ENCODE measurements around the gene ETV6. TPM values are rescaled to one million over a fixed set of nuclear protein-coding genes. Genes with fewer than 3 reads are reported as not detected.

ETV6 gene
- total and polyA plus RNA-seq, 2 of the 8 experiments (the other 6 are each of a cell fraction or from before 2014, with no cell fraction given): 5.5 to 23.9 TPM

GRCh38 chr12:11808931-11809330 lies 159.5 kb downstream of the ETV6 start:
- no peak overlapping the region for H3K56ac ChIP-seq (replicated peaks; ENCODE audit: insufficient read length, low read depth, low read length)
- ChIA-PET CTCF (ENCODE audit: partially characterized antibody) (interaction anchor here (0.7 to 3.0 kb wide), 5 partner anchors 12 to 186 kb away, joined by 3 to 8 read pairs (median 5); no protein-coding TSS in a partner anchor), POLR2A (ENCODE audit: partially characterized antibody) (interaction anchor here (0.6 to 3.3 kb wide), 3 partner anchors 8 to 184 kb away, joined by 3 to 8 read pairs (median 3); no protein-coding TSS in a partner anchor)
- H2BK120ac ChIP-seq (replicated peaks; ENCODE audit: low read depth, low read length): no peak overlapping the region
- H3K27me3 ChIP-seq (replicated peaks in 1 of 4; ENCODE audit: control insufficient read depth in 3 of 4, extremely low read depth in 1 of 4, insufficient read depth in 3 of 4, low read length in 3 of 4): no peaks in the 10 kb centered on the region
- no peak overlapping the region for H3K4me2 ChIP-seq (ENCODE audit: insufficient read depth in 1 of 2, low read depth in 2 of 2, low read length in 2 of 2)
- no peak for DNase-seq (ENCODE audit: low read depth in 1 of 2, low spot score in 2 of 2)
- no peak overlapping the region for H2BK5ac ChIP-seq (ENCODE audit: low read depth, low read length)
- no peak overlapping the region for H3K14ac ChIP-seq (ENCODE audit: insufficient read length)
- peaks cover 4% of the 10 kb centered on the region; the same call in 1 of the 2 replicates for H3K79me1 ChIP-seq (ENCODE audit: low read depth, low read length)
- no peak overlapping the region for H3K23ac ChIP-seq (ENCODE audit: insufficient read length)
- H2BK12ac ChIP-seq (ENCODE audit: low read depth, low read length): no peak overlapping the region
- no peak overlapping the region for H4K91ac ChIP-seq (replicated peaks; ENCODE audit: insufficient read length, low read length)
- no peak overlapping the region for H2AFZ ChIP-seq (ENCODE audit: low read length)
- H2AK5ac ChIP-seq (ENCODE audit: low read depth, low read length): no peak overlapping the region
- no peak overlapping the region for H3K4me3 ChIP-seq (ENCODE audit: extremely low read depth in 1 of 4, insufficient read depth in 2 of 4, low read depth in 3 of 4, low read length in 4 of 4)
- no peaks in the 10 kb centered on the region for H4K20me1 ChIP-seq (replicated peaks in 1 of 2; ENCODE audit: control insufficient read depth in 1 of 2, insufficient read depth in 2 of 2, low read length in 2 of 2)
- no peak overlapping the region for H2BK20ac ChIP-seq (ENCODE audit: low read length)
- no peak overlapping the region for H2BK15ac ChIP-seq (ENCODE audit: low read length)
- no peaks in the 10 kb centered on the region for H3K9me3 ChIP-seq (ENCODE audit: insufficient read depth in 2 of 2, low read depth in 1 of 2, low read length in 1 of 2)
- H3K18ac ChIP-seq (ENCODE audit: extremely low read depth, low read length): no peak overlapping the region
- no peak overlapping the region for H4K5ac ChIP-seq (ENCODE audit: insufficient read length, low read depth, low read length)
- peaks cover 8 to 20% (median 14%) of the 10 kb centered on the region in 4 experiments for H3K4me1 ChIP-seq (replicated peaks in 1 of 4; ENCODE audit: control insufficient read depth in 3 of 4, insufficient read depth in 4 of 4, low read length in 3 of 4)
- no peak overlapping the region for H3K4ac ChIP-seq (replicated peaks; ENCODE audit: insufficient read length, low read depth, low read length)
- no peak overlapping the region for H3K27ac ChIP-seq (ENCODE audit: low read depth, low read length)
- TF ChIP-seq PHF8 (conservative IDR thresholded peaks at IDR 0.05; ENCODE audit: low read depth, low read length): no peak
- no peak for FAIRE-seq
- no peaks in the 10 kb centered on the region for H3K79me2 ChIP-seq (ENCODE audit: control insufficient read depth in 1 of 2, insufficient read depth in 2 of 2, low read length in 2 of 2)
- no peak overlapping the region for H3K9ac ChIP-seq (replicated peaks in 1 of 4; ENCODE audit: extremely low read depth in 1 of 4, low read depth in 3 of 4, low read length in 3 of 4)
- no peaks in the 10 kb centered on the region for H3K23me2 ChIP-seq (ENCODE audit: low read depth, low read length)
- no peaks in the 10 kb centered on the region for H3K36me3 ChIP-seq (ENCODE audit: control insufficient read depth in 2 of 4, insufficient read depth in 4 of 4, low read length in 3 of 4)
- WGBS, 2 experiments (ENCODE audit: extremely low coverage in 1 of 2, insufficient coverage in 1 of 2, insufficient read length in 1 of 2, insufficient replicate concordance in 2 of 2, low coverage in 1 of 2, low lambda C conversion rate in 2 of 2, missing lambda C conversion rate in 1 of 2): 94% methylated on average over 8 of the region's 8 CpGs; no CpG with 5 or more reads in 1 of the 2 experiments
- H4K8ac ChIP-seq (ENCODE audit: extremely low read depth, insufficient read depth, low read length): no peak overlapping the region

Data from H1 (cell line).